ENCODE measurements around the gene DUOX1.

The DUOX1 gene

DNA sequence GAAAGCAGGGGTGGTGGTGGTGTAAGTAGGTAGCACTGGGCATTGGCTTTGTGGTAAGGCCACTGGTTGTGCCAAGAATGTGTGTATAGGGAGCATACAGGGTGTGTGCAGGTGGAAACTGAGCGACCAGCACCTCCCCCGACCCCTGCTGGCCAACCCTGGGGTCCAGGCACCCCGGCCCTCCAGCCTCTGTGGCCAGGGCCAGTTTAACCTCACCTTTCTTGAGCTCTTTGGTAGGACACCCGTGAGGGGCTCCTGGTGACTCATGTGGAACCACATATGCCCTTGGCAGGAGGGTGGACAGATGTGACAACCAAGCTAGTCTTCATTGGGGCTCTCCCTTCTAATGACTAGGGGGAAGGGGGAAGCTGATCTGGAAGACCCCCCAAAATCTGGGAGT, 38.5 kb downstream of the DUOX1 start:
- H4K12ac ChIP-seq (ENCODE audit: low read depth, low read length): no peak overlapping the region
- no peaks in the 10 kb centered on the region for H3K27me3 ChIP-seq (ENCODE audit: insufficient read depth, low read length)
- DNase-seq: no peak
- H3K23ac ChIP-seq (ENCODE audit: low read length): no peak overlapping the region
- no peak overlapping the region for H3K18ac ChIP-seq (ENCODE audit: low read length)
- peaks cover 10% of the 10 kb centered on the region for H3K79me1 ChIP-seq (ENCODE audit: low read length)
- H2AFZ ChIP-seq (ENCODE audit: insufficient read depth, low read length, poor library complexity): no peak overlapping the region
- peaks cover 0 to 2% of the 10 kb centered on the region in 2 experiments for H3K4me1 ChIP-seq (ENCODE audit: control insufficient read depth in 1 of 2, insufficient read depth in 2 of 2, low read length in 2 of 2)
- H3K79me2 ChIP-seq (ENCODE audit: control insufficient read depth, insufficient read depth, low read length, poor library complexity): peaks cover 5% of the 10 kb centered on the region
- H3K36me3 ChIP-seq (ENCODE audit: control insufficient read depth in 1 of 2, insufficient read depth in 2 of 2, low read length in 2 of 2): peaks cover 3 to 7% of the 10 kb centered on the region in 2 experiments
- H2BK120ac ChIP-seq (ENCODE audit: insufficient read depth, low read length, poor library complexity): no peak overlapping the region
- H3K4me2 ChIP-seq (ENCODE audit: low read length): no peak overlapping the region
- H3K9ac ChIP-seq (ENCODE audit: low read length): no peak overlapping the region
- no peak overlapping the region for H2BK5ac ChIP-seq (ENCODE audit: low read depth, low read length, poor library complexity)
- no peak overlapping the region for H4K91ac ChIP-seq (ENCODE audit: low read depth, low read length)
- H3K27ac ChIP-seq (ENCODE audit: low read depth, low read length): no peak overlapping the region
- no peak overlapping the region for H3K14ac ChIP-seq (ENCODE audit: low read length)
- H2AK5ac ChIP-seq (ENCODE audit: low read length): no peak overlapping the region
- no peak overlapping the region for H3K4ac ChIP-seq (ENCODE audit: low read depth, low read length)
- H2BK12ac ChIP-seq (ENCODE audit: low read length): no peak overlapping the region
- H3K9me3 ChIP-seq (ENCODE audit: insufficient read depth, low read depth, low read length): no peaks in the 10 kb centered on the region
- WGBS (ENCODE audit: extremely low coverage, insufficient coverage, insufficient read length): no CpG with 5 or more reads among the region's 4 CpGs
- no peak overlapping the region for H3K4me3 ChIP-seq (ENCODE audit: low read depth, low read length)
- no peak overlapping the region for H4K8ac ChIP-seq (ENCODE audit: low read depth, low read length)

DNA sequence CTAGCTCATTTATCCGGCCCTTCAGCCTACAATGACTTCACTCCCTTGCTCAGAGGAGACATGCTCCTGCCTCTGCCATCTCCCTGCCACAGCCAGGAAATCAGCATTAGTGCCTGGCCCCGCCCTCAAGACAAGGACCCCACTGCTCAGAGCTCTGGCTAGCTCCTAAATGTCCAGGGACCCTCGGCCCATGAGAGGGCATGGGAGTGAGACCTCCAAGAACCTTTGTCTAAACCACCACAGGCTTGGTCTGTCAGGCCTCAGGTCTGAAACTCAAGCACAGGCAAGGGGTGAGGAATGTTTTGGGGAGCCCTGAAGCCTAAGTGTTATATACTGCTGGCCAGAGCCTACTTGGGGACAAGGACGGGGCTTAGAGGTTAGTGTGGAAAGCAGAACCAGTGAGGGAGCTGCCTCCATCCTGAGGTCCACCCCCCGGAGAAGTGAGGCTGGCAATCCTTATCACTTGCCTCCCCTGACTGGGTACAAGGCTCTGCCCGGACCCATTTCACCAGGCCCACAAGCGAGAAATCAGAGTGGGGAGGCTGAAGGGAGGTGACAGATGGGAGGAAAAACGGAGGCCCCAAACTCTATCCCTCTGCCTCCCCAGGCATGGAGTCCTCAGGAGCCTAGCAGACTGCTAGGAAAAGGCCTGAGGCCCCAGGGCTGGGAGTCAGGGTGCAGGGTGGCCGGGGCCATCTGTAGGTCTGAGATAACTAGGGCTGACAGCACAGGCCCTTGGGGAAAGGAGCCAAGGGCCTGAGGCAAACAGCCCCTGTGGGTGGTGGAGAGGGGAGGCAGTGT, 39.2 kb downstream of the DUOX1 start:
- no peak overlapping the region for H3K23ac ChIP-seq (ENCODE audit: low read length)
- H3K79me2 ChIP-seq (ENCODE audit: control insufficient read depth, insufficient read depth, low read length, poor library complexity): peaks cover 5% of the 10 kb centered on the region
- H3K27ac ChIP-seq (ENCODE audit: low read depth, low read length): no peak overlapping the region
- peaks cover 0 to 2% of the 10 kb centered on the region in 2 experiments for H3K4me1 ChIP-seq (ENCODE audit: control insufficient read depth in 1 of 2, insufficient read depth in 2 of 2, low read length in 2 of 2)
- H3K4ac ChIP-seq (ENCODE audit: low read depth, low read length): no peak overlapping the region
- H4K91ac ChIP-seq (ENCODE audit: low read depth, low read length): no peak overlapping the region
- H2AK5ac ChIP-seq (ENCODE audit: low read length): no peak overlapping the region
- H4K12ac ChIP-seq (ENCODE audit: low read depth, low read length): no peak overlapping the region
- H2AFZ ChIP-seq (ENCODE audit: insufficient read depth, low read length, poor library complexity): no peak overlapping the region
- no peak overlapping the region for H3K9ac ChIP-seq (ENCODE audit: low read length)
- peaks cover 10% of the 10 kb centered on the region for H3K79me1 ChIP-seq (ENCODE audit: low read length)
- no peak overlapping the region for H2BK120ac ChIP-seq (ENCODE audit: insufficient read depth, low read length, poor library complexity)
- no peak for DNase-seq
- no peaks in the 10 kb centered on the region for H3K9me3 ChIP-seq (ENCODE audit: insufficient read depth, low read depth, low read length)
- no peak overlapping the region for H4K8ac ChIP-seq (ENCODE audit: low read depth, low read length)
- H3K18ac ChIP-seq (ENCODE audit: low read length): no peak overlapping the region
- no peak overlapping the region for H2BK12ac ChIP-seq (ENCODE audit: low read length)
- no CpG with 5 or more reads among the region's 9 CpGs for WGBS (ENCODE audit: extremely low coverage, insufficient coverage, insufficient read length)
- H2BK5ac ChIP-seq (ENCODE audit: low read depth, low read length, poor library complexity): no peak overlapping the region
- H3K4me2 ChIP-seq (ENCODE audit: low read length): no peak overlapping the region
- no peaks in the 10 kb centered on the region for H3K27me3 ChIP-seq (ENCODE audit: insufficient read depth, low read length)
- no peak overlapping the region for H3K4me3 ChIP-seq (ENCODE audit: low read depth, low read length)
- peaks cover 3 to 7% of the 10 kb centered on the region in 2 experiments for H3K36me3 ChIP-seq (ENCODE audit: control insufficient read depth in 1 of 2, insufficient read depth in 2 of 2, low read length in 2 of 2)
- no peak overlapping the region for H3K14ac ChIP-seq (ENCODE audit: low read length)

DNA sequence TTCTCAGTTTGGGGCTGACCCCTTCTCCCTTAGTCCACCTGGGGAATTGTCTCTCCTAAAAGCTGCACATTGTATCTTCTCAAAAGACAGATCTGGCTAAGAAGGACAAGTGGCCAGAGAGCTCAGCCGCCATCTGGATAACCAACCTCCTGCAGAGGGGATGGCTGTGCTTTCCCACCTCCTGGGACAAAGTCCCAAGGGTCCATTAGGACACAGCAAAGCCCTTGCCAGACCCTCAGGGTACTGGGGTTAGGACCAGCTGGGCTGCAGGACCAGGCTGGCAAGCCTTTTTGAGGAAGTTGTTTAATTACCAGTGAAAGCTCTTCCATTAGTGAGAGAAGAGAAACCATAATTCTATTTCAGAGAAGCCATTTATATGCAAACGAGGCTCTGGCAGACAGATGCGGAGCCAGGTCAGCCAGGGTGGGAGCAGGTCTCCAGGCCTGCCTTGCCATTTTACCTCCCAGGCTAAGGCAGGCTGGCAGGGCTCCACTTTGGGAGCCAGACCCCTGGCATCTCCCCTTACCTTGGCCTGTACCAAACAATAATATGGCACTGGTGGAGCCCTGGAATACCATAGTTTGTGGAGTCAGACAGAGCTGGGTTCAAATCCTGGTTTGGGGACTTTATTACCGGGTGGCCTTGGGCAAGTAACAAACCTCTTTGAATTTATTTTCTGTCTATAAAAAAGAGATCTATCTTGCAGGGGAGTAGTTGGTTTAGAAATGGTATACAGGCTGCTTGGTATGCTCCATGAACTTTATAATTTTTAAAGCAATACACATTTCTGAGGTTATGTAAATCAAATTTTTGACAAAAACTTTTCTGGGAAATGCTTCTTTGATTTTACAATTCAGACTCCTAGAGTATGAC, 40.0 kb downstream of the DUOX1 start:
- Histone ChIP-seq H2BK120ac (ENCODE audit: insufficient read depth, low read length, poor library complexity) (no peak overlapping the region), H3K4me3 (ENCODE audit: low read depth, low read length) (no peak overlapping the region), H2AK5ac (ENCODE audit: low read length) (no peak overlapping the region)

DNA sequence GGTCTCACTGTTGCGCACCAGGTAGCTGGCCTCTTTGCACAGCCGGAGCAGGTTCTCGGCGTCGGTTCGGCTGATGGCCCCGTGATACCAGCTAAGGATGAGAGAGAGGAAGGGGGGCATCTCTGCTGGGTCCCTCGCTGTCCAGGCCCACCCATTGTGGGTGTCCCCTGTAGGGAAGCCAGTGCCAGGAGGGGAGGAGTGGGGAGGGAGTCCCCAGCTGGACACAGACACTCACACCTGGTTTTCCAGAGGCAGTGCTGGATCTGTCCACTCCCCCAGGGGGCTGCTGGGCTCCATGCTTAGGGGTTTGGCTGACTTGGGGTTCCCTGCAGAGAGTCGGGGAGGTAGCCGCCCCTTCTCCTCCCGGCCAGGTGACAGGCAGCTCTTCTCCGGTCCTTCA, 42.1 kb downstream of the DUOX1 start:
- no peaks in the 10 kb centered on the region for H3K27me3 ChIP-seq (ENCODE audit: insufficient read depth, low read length)
- H2BK120ac ChIP-seq (ENCODE audit: insufficient read depth, low read length, poor library complexity): no peak overlapping the region
- H3K4me3 ChIP-seq (ENCODE audit: low read depth, low read length): no peak overlapping the region
- H3K9me3 ChIP-seq (ENCODE audit: insufficient read depth, low read depth, low read length): no peaks in the 10 kb centered on the region
- no peak overlapping the region for H3K23ac ChIP-seq (ENCODE audit: low read length)
- H4K8ac ChIP-seq (ENCODE audit: low read depth, low read length): no peak overlapping the region
- no CpG with 5 or more reads among the region's 12 CpGs for WGBS (ENCODE audit: extremely low coverage, insufficient coverage, insufficient read length)
- no peak overlapping the region for H2BK5ac ChIP-seq (ENCODE audit: low read depth, low read length, poor library complexity)
- no peak overlapping the region for H3K14ac ChIP-seq (ENCODE audit: low read length)
- no peak overlapping the region for H3K27ac ChIP-seq (ENCODE audit: low read depth, low read length)
- no peak overlapping the region for H2AFZ ChIP-seq (ENCODE audit: insufficient read depth, low read length, poor library complexity)
- no peak overlapping the region for H3K9ac ChIP-seq (ENCODE audit: low read length)
- H3K79me2 ChIP-seq (ENCODE audit: control insufficient read depth, insufficient read depth, low read length, poor library complexity): no peaks in the 10 kb centered on the region
- no peak overlapping the region for H2BK12ac ChIP-seq (ENCODE audit: low read length)
- H3K79me1 ChIP-seq (ENCODE audit: low read length): peaks cover 5% of the 10 kb centered on the region
- H3K4me2 ChIP-seq (ENCODE audit: low read length): no peak overlapping the region
- H3K4me1 ChIP-seq (ENCODE audit: control insufficient read depth in 1 of 2, insufficient read depth in 2 of 2, low read length in 2 of 2): peaks cover 0 to 2% of the 10 kb centered on the region in 2 experiments
- H2AK5ac ChIP-seq (ENCODE audit: low read length): no peak overlapping the region
- no peak overlapping the region for H4K91ac ChIP-seq (ENCODE audit: low read depth, low read length)
- peaks cover 8 to 10% of the 10 kb centered on the region in 2 experiments for H3K36me3 ChIP-seq (ENCODE audit: control insufficient read depth in 1 of 2, insufficient read depth in 2 of 2, low read length in 2 of 2)
- no peak overlapping the region for H3K18ac ChIP-seq (ENCODE audit: low read length)
- H3K4ac ChIP-seq (ENCODE audit: low read depth, low read length): no peak overlapping the region
- no peak overlapping the region for H4K12ac ChIP-seq (ENCODE audit: low read depth, low read length)
- DNase-seq: no peak

More for the DNA sequence above, 40.0 kb downstream of the DUOX1 start:
- WGBS (ENCODE audit: extremely low coverage, insufficient coverage, insufficient read length): no CpG with 5 or more reads among the region's 4 CpGs
- Histone ChIP-seq H3K4me2 (ENCODE audit: low read length) (no peak overlapping the region), H3K27me3 (ENCODE audit: insufficient read depth, low read length) (no peaks in the 10 kb centered on the region), H3K27ac (ENCODE audit: low read depth, low read length) (no peak overlapping the region), H4K91ac (ENCODE audit: low read depth, low read length) (no peak overlapping the region), H3K14ac (ENCODE audit: low read length) (no peak overlapping the region), H3K23ac (ENCODE audit: low read length) (no peak overlapping the region), H3K36me3 (ENCODE audit: control insufficient read depth in 1 of 2, insufficient read depth in 2 of 2, low read length in 2 of 2) (peaks cover 4 to 7% of the 10 kb centered on the region in 2 experiments), H3K79me2 (ENCODE audit: control insufficient read depth, insufficient read depth, low read length, poor library complexity) (peaks cover 5% of the 10 kb centered on the region), H3K9me3 (ENCODE audit: insufficient read depth, low read depth, low read length) (no peaks in the 10 kb centered on the region), H3K18ac (ENCODE audit: low read length) (no peak overlapping the region), H4K12ac (ENCODE audit: low read depth, low read length) (no peak overlapping the region), H3K4me1 (ENCODE audit: control insufficient read depth in 1 of 2, insufficient read depth in 2 of 2, low read length in 2 of 2) (peaks cover 0 to 2% of the 10 kb centered on the region in 2 experiments), H2BK12ac (ENCODE audit: low read length) (no peak overlapping the region), H2BK5ac (ENCODE audit: low read depth, low read length, poor library complexity) (no peak overlapping the region), H2AFZ (ENCODE audit: insufficient read depth, low read length, poor library complexity) (no peak overlapping the region), H3K79me1 (ENCODE audit: low read length) (peaks cover 10% of the 10 kb centered on the region), H3K4ac (ENCODE audit: low read depth, low read length) (no peak overlapping the region), H3K9ac (ENCODE audit: low read length) (no peak overlapping the region), H4K8ac (ENCODE audit: low read depth, low read length) (no peak overlapping the region)
- DNase-seq: no peak

Data from trophoblast cell (in vitro differentiated cells and primary cell).